IPS-15b (cell line): ENCODE measurements around the gene GBA2.

ENCODE experiments used
- H3K27me3 ChIP-seq: one replicate; pipeline ENCODE4 v1.6.1; 2013; ENCODE audit warnings: low read length; ENCODE audit not compliant: control insufficient read depth, insufficient read depth
- H3K36me3 ChIP-seq: one replicate; pipeline ENCODE4 v1.6.1; 2013; ENCODE audit warnings: low read length; ENCODE audit not compliant: control insufficient read depth, insufficient read depth
- H3K4me1 ChIP-seq: one replicate; pipeline ENCODE4 v1.6.1; 2013; ENCODE audit warnings: mild to moderate bottlenecking, low read length; ENCODE audit not compliant: control insufficient read depth, insufficient read depth
- H3K4me3 ChIP-seq: one replicate; pipeline ENCODE4 v1.5.1; 2013; ENCODE audit warnings: low read depth, low read length
- H3K9ac ChIP-seq: one replicate; pipeline ENCODE4 v1.6.1; 2013; ENCODE audit warnings: low read depth, mild to moderate bottlenecking, low read length
- H3K9me3 ChIP-seq: one replicate; pipeline ENCODE4 v1.6.1; 2013; ENCODE audit warnings: mild to moderate bottlenecking, low read length; ENCODE audit not compliant: control insufficient read depth, insufficient read depth

The GBA2 gene

GRCh38 chr9:35734096-35734495, 14.9 kb downstream of the GBA2 start:
- Histone ChIP-seq H3K9ac (no peak overlapping the region), H3K27me3 (no peaks in the 10 kb centered on the region), H3K9me3 (no peaks in the 10 kb centered on the region), H3K36me3 (peaks cover 29% of the 10 kb centered on the region), H3K4me3 (no peak overlapping the region), H3K4me1 (peaks cover 11% of the 10 kb centered on the region)

- no peaks in the 10 kb centered on the region for H3K9me3 ChIP-seq
- H3K27me3 ChIP-seq, result no peaks in the 10 kb centered on the region
- peaks cover 22% of the 10 kb centered on the region for H3K4me1 ChIP-seq
- H3K9ac ChIP-seq, result peak overlapping the region; percentile 82
- peaks cover 18% of the 10 kb centered on the region for H3K36me3 ChIP-seq
- peak overlapping the region; percentile 96 for H3K4me3 ChIP-seq
Measured at GRCh38 chr9:35732800-35733541, 16.1 kb downstream of the GBA2 start.

GRCh38 chr9:35732185-35732799, 16.7 kb downstream of the GBA2 start, which contains the start of the genes CREB3 and TLN1:
Gene CREB3 (plus strand): TSS chr9:35732666. CDS start chr9:35732773, 107 bp downstream.
Gene TLN1 (minus strand): TSS chr9:35732195. CDS start chr9:35725694, 6,501 bp downstream.
- H3K4me1 ChIP-seq, result peaks cover 28% of the 10 kb centered on the region
- H3K36me3 ChIP-seq, result peaks cover 11% of the 10 kb centered on the region
- H3K9me3 ChIP-seq, result no peaks in the 10 kb centered on the region
- peak within 1 kb of the TSS; percentile 82 for H3K9ac ChIP-seq
- no peaks in the 10 kb centered on the region for H3K27me3 ChIP-seq
- H3K4me3 ChIP-seq, result peak within 1 kb of the TSS; percentile 96

GRCh38 chr9:35731415-35732184, 17.4 kb downstream of the GBA2 start:
- H3K4me3 ChIP-seq, result peak overlapping the region; percentile 96
- H3K9me3 ChIP-seq, result no peaks in the 10 kb centered on the region
- H3K27me3 ChIP-seq, result no peaks in the 10 kb centered on the region
- peaks cover 4% of the 10 kb centered on the region for H3K36me3 ChIP-seq
- H3K4me1 ChIP-seq, result peaks cover 33% of the 10 kb centered on the region
- peak overlapping the region; percentile 75 for H3K9ac ChIP-seq

DNA sequence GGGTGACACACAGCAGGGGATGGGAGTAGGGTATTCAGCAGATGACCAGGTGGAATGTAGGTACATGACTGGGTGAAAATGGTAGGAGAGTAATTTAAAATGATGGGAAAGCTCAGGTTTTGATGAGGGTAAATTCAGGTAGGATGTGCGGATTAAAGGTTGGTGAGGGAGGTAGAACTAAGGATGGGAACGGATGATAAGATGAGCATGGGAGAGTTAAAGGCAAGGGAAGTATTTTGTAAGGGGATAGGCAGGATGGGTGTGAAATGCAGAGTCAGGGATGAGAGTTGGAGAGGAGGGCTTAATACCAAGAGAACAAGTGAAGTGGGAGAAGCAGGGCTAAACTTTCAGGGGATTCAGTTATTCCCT, 18.6 kb downstream of the GBA2 start:
- peak overlapping the region; percentile 27 for H3K4me3 ChIP-seq

GRCh38 chr9:35729700-35730485, 19.1 kb downstream of the GBA2 start:
- Histone ChIP-seq H3K36me3 (peaks cover 6% of the 10 kb centered on the region), H3K4me1 (peaks cover 34% of the 10 kb centered on the region)

More for the DNA sequence above, 18.6 kb downstream of the GBA2 start:
- Histone ChIP-seq H3K36me3 (peaks cover under 1% of the 10 kb centered on the region), H3K27me3 (no peaks in the 10 kb centered on the region), H3K9me3 (no peaks in the 10 kb centered on the region), H3K4me1 (peaks cover 34% of the 10 kb centered on the region), H3K9ac (no peak overlapping the region)

GRCh38 chr9:35729101-35729500, 19.9 kb downstream of the GBA2 start:
- Histone ChIP-seq H3K9ac (no peak overlapping the region), H3K27me3 (no peaks in the 10 kb centered on the region), H3K4me1 (peaks cover 34% of the 10 kb centered on the region), H3K36me3 (peaks cover 14% of the 10 kb centered on the region), H3K9me3 (no peaks in the 10 kb centered on the region), H3K4me3 (no peak overlapping the region)

More at GRCh38 chr9:35729700-35730485, 19.1 kb downstream of the GBA2 start:
- Histone ChIP-seq H3K27me3 (no peaks in the 10 kb centered on the region), H3K9ac (no peak overlapping the region), H3K4me3 (peak overlapping the region; percentile 27), H3K9me3 (no peaks in the 10 kb centered on the region)

DNA sequence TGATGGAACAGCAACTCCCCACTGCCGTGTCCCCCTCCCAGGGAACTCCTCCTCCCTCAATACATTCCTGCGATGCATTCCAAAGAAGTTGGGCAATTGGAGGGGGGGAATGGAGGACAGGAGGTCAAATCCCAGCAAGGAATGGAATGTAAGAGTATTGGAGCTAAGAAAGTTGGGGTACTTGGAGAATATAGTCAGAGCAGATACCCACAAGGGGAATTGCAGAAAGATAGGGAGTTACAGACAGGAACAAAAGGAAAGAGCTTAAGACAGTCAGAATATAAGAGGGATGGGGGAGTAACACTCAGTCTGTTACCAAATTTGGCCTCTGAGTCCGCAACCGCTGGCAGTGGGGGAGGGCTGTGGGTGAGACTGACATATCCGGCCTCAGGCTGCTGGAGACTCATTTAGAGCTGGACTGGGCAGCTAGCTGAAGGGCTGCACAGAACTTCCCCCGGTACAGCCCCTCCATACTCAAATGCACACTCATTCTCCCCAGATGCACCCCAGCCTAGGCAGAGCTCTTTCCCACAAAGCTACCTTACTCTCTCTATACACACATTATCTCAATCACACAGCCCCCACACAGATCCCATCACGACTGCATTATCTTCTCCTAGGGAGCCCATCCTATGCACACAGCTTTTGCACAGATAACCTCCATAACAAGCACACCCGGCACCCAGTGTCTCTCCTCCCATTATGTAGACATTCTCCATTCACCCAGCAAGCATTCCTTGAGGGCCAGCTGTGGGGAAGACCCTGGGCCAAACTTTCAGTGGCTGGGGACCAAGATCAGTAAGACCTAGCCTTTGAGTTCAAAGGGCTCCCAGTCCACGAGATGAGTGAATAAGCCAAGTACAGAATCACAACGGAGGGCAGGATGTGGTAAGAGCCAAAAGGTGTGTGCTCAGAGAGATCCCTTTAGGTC, 20.7 kb downstream of the GBA2 start:
- peak overlapping the region; percentile 52 for H3K4me3 ChIP-seq
- peaks cover 19% of the 10 kb centered on the region for H3K36me3 ChIP-seq
- H3K4me1 ChIP-seq, result peaks cover 34% of the 10 kb centered on the region
- no peak overlapping the region for H3K9ac ChIP-seq
- H3K9me3 ChIP-seq, result no peaks in the 10 kb centered on the region
- no peaks in the 10 kb centered on the region for H3K27me3 ChIP-seq

DNA sequence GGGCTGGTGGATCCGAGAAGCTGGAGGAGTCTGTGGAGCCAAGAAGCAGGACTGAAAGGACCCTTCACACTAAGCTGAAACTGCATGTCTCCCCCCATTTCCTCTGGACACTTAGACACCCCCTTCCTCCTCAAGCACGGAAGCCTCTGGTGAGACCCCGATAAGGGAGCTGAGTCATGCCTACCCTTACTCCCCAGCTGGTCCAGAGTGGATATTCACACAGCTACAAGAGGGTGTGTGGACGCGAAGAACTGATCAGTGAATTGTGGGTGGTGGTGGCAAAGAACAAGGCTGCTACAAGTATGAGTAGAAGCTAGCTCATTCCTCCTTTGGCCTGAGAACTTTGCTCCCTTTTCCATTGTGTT, 21.4 kb downstream of the GBA2 start:
- H3K4me1 ChIP-seq, result peaks cover 34% of the 10 kb centered on the region
- H3K9me3 ChIP-seq, result no peaks in the 10 kb centered on the region
- H3K27me3 ChIP-seq, result no peaks in the 10 kb centered on the region
- H3K9ac ChIP-seq, result peak overlapping the region; percentile 27
- H3K36me3 ChIP-seq, result peaks cover 22% of the 10 kb centered on the region
- H3K4me3 ChIP-seq, result peak overlapping the region; percentile 52

DNA sequence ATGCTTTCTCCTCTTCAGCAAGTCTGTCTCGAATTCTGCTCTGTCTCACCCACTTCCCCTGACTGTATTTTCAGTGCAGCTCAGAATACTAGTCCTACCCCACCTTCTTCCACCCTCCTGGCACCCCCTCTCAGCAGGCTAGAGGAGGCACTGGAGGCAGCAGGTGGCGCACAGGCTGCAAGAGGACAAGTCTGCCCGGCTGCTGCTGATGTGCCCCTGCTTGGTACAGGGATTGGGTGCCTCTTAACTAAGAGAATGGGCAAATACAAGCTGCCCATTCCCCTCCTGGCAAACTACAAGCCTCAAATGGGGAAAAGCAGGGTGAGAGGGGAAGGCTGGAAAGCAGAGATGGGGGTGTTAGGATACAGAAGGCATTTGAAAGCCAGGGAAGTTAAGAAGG, 22.1 kb downstream of the GBA2 start:
- H3K9ac ChIP-seq, result no peak overlapping the region
- H3K27me3 ChIP-seq, result no peaks in the 10 kb centered on the region
- H3K4me1 ChIP-seq, result peaks cover 34% of the 10 kb centered on the region
- H3K4me3 ChIP-seq, result no peak overlapping the region
- peaks cover 29% of the 10 kb centered on the region for H3K36me3 ChIP-seq
- no peaks in the 10 kb centered on the region for H3K9me3 ChIP-seq
